Stimulated activated CD4-positive, alpha-beta T cell treated with anti-CD3 and anti-CD28 coated beads, Interleukin-1b, Interleukin-23, amount 100 ng/mL, for 4 hours (primary cell): ENCODE measurements around the gene DDN.
A peak's percentile ranks its signal among the peaks of the same experiment; 100 is the strongest.

Experiments used
- DNase-seq, 2 donors: peaks; one replicate each; pipeline ENCODE4 v3.0.0-alpha.2; 2020; ENCODE audit warnings: low read depth in 2 of 2

The DDN gene

GRCh38 chr12:48999371-49000131 lies at the start of gene DDN:
DDN (minus strand) TSS chr12:48999375; CDS start chr12:48999287, 88 bp downstream.
- no peak for DNase-seq

- DNase-seq = no peak
Measured at GRCh38 chr12:49048953-49049352, 49.8 kb upstream of the DDN start.

- DNase-seq = no peak
Measured at GRCh38 chr12:49046129-49046895, 47.1 kb upstream of the DDN start.

GRCh38 chr12:49044660-49045059 lies 45.5 kb upstream of the DDN start:
- DNase-seq = no peak

- peak; percentile 73 to 77 for DNase-seq
Measured at GRCh38 chr12:49043856-49044258, 44.7 kb upstream of the DDN start.

- no peak for DNase-seq
Measured at GRCh38 chr12:49043241-49043640, 44.1 kb upstream of the DDN start.

GRCh38 chr12:49041881-49042484 lies 42.8 kb upstream of the DDN start:
- DNase-seq = no peak

GRCh38 chr12:49041036-49041880 lies 42.1 kb upstream of the DDN start:
- no peak for DNase-seq

- DNase-seq = no peak
Measured at GRCh38 chr12:49040364-49040855, 41.2 kb upstream of the DDN start.

GRCh38 chr12:49039421-49040363 lies 40.5 kb upstream of the DDN start:
- DNase-seq = no peak

- DNase-seq = no peak
Measured at GRCh38 chr12:49038291-49038955, 39.2 kb upstream of the DDN start.

- DNase-seq = no peak
Measured at GRCh38 chr12:49037947-49038237, 38.7 kb upstream of the DDN start.

- no peak for DNase-seq
Measured at GRCh38 chr12:49037111-49037946, 38.2 kb upstream of the DDN start.

- no peak for DNase-seq
Measured at GRCh38 chr12:49036029-49036428, 36.9 kb upstream of the DDN start.

- DNase-seq = no peak
Measured at GRCh38 chr12:49034286-49034622, 35.1 kb upstream of the DDN start.

- DNase-seq = no peak
Measured at GRCh38 chr12:49033611-49034285, 34.6 kb upstream of the DDN start.

GRCh38 chr12:49032679-49033447 lies 33.7 kb upstream of the DDN start:
- no peak for DNase-seq

GRCh38 chr12:49032276-49032675 lies 33.1 kb upstream of the DDN start:
- DNase-seq = no peak
